ENCODE measurements around the gene RAX2. TPM values are rescaled to one million over a fixed set of nuclear protein-coding genes. Genes with fewer than 3 reads are reported as not detected.
"Not testable (repeated sequence)": the region's sequence is repeated elsewhere in the genome, so short reads cannot be mapped to it uniquely, and the experiment has no call there.

RAX2 gene
- polyA plus RNA-seq, 1 donor: not detected

DNA sequence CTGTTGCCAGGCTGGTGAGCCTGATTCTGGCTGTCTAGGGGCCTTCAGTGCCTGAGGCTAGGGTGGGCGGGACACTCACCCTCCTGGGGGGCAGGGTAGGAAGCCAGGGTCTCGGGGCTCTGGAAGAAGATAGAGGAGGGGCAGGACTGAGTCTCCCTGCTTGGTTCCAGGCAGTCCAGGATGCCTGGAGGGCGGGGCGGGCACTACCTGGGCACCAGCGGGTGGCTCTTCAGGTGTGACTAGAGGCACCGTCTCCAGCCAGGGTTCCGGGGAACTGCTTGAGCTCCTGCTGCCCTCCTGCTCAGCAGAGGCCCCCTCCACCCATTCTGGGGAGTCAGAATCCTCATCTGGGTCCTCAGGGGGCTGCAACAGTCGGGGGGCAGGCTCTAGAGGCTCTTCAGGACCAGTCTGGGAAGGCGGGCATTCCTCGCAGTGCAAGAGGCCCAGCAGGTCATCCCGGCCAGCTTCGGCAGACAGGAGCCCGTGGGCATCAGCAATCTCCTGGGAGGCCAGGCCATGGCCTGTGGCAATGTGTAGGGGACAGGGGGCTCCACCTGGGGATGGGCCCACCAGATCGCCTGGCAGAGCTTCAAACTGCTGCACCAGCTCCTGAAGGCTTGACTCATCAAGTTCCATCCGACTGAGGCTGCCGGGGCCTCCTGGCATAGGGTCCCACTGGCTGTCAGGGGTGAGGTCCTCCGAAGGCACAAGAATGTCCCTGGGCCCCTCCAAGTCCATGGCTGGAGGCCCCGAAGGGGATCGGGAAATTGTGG is 12.4 kb downstream of the RAX2 start:
- no peak for DNase-seq

DNA sequence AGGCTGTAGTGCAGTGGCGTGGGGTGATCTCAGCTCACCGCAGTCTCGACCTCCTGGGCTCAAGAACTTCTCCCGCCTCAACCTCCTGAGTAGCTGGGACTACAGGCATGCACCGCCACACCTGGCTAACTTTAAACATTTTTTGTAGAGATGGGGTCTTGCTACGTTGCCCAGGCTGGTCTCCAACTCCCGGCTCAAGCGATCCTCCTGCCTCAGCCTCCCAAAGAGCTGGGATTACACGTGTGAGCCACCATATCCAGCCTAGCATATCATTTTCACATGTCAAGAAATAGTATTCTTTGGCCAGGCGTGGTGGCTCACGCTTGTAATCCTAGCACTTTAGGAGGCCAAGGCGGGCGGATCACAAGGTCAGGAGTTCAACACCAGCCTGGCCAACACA is 13.7 kb downstream of the RAX2 start:
- DNase-seq: not testable (repeated sequence)

DNA sequence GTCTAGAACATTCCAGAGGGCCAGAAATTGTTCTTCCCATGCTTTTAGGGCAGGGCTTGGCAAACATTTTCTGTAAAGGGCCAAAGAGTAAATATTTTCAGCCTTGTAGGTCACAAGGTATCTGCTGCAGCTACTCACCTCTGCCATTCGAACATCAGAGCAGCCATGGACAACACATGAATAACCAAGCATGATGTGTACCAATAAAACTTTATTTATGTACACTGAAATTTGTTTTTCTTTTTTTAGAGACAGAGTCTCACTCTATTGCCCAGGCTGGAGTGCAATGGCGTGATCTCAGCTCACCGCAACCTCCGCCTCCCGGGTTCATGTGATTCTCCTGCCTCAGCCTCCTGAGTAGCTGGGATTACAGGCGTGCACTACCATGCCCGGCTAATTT is 14.3 kb downstream of the RAX2 start:
- not testable (repeated sequence) for DNase-seq

DNA sequence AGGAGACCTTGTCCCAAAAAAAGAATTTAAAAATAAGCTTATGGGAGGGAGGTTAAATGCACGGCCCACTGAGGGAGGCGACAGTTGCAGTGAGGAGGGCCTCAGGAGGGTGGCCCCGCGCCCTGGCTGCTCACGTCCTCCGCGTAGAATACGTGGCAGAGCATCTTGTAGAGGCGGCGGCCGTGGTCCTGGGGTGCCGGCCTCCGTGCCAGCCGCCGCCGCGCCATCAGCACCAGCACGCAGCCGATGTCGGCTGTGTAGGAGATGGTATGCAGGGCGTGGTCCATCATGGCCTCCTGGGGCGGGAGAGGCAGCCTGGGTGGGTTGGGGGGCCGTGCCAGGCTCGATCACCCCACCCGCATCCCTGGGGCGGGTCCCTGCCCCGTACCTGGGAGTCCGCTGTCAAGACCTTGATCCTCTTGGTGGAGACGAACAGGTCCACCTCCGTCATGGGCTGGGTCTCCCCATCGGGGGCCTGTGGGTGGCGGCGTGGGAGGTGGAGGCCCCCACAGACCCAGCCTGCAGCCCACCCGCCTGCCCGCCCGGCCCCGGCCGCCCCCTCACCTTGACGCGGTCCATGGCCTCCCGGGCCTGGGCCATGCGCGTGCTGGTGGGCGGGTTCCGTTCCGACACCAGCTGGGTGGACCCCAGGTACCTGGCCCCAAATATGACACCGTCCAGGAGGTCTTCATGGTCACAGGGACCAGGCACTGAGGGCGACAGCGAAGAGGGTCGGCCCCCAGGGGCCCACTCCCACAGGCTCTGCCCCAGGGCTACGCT is 18.2 kb downstream of the RAX2 start:
- no peak for DNase-seq

DNA sequence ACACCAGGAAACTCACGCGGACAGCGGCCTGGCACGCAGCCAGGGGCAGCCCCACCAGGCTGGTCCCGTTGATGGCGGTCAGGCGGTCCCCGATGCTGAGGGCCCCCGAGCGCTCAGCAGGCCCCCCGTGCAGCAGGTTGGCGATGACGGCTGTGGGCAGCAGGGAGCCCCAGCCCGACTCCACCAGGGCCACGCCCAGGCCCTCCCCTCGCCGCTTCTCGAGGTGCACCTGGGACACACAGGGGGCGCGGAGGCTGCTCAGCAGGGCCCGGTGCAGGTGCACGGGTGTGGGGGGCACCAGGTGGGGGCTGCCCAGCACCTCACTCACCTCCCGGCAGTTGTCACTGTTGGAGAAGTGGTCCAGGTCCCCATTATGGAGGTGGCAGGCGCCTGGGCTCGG is 19.5 kb downstream of the RAX2 start:
- DNase-seq: no peak

DNA sequence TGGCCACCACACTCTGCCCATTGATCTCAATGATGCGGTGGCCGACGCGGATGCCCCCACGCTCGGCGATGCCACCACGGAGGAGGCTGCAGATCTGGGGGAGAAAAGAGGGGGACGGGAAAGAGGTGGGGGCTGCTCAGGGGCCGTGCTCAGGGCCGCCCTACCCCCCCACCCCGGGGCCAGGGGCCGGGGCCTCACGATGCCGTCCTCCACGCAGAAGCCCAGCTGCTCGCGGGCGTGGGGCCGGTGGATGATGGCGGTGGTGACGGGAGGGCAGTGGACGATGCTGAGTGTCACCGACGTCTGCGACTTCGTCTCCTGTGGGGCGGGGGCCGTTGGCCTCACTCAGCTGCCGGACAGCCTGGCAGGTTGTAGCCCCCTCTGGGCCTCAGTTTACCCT is 20.8 kb downstream of the RAX2 start:
- DNase-seq: no peak

DNA sequence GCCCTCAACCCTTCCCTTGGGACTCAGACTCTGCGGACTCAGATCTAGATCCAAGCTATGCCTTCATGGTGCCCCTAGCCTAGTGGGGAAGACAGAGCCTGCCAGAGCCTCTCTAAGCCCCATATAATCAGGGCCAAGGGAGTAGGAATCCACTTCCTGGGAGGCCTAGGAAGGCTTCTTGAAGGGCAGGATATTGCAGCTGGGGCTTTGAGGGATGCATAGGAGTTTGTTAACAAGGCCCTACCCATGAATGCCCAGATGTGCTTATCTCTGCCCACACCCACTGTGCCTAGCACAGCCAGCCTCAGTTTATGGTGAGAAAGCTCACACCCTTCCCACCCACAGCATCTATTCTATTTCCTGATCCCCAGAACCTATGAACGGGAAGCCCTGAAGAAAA is 21.8 kb downstream of the RAX2 start:
- DNase-seq: no peak

DNA sequence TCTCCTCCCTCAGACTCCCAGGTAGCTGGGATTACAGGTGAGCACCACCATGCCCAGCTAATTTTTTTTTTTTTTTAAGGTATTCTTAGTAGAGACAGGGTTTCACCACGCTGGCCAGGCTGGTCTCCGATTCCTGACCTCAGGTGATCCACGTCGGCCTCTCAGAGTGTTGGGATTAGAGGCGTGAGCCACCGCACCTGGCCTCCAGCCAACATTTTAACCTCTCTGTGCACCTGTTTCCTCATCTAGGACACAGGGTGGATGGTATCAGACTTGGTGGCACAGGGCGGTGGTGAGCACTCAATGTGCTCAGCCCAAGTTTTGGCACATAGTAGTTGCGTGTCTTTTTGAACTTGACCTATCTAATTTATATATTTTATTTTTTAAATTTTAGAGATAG is 23.1 kb downstream of the RAX2 start:
- DNase-seq: no peak

DNA sequence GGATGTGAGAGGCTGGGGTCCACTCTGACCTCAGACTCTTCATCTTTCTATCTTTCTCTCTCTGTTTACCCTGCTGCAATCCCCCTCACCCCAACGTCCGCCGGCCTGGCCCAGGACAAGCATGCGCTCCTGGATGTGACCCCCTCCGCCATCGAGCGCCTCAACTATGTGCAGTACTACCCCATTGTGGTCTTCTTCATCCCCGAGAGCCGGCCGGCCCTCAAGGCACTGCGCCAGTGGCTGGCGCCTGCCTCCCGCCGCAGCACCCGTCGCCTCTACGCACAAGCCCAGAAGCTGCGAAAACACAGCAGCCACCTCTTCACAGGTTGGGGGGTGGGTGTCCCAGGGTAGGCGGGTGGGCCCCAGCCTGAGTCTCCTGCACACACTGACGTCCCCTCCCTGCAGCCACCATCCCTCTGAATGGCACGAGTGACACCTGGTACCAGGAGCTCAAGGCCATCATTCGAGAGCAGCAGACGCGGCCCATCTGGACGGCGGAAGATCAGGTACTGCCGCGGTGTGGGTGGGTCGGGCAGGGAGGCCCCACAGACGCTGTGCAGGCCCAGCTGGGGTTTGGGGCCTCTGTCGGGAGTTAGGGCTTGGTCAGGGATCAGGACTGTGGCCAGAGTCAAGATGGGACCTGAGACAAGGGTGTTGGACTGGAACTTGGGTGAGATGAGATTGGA is 25.5 kb downstream of the RAX2 start:
- no peak for DNase-seq

DNA sequence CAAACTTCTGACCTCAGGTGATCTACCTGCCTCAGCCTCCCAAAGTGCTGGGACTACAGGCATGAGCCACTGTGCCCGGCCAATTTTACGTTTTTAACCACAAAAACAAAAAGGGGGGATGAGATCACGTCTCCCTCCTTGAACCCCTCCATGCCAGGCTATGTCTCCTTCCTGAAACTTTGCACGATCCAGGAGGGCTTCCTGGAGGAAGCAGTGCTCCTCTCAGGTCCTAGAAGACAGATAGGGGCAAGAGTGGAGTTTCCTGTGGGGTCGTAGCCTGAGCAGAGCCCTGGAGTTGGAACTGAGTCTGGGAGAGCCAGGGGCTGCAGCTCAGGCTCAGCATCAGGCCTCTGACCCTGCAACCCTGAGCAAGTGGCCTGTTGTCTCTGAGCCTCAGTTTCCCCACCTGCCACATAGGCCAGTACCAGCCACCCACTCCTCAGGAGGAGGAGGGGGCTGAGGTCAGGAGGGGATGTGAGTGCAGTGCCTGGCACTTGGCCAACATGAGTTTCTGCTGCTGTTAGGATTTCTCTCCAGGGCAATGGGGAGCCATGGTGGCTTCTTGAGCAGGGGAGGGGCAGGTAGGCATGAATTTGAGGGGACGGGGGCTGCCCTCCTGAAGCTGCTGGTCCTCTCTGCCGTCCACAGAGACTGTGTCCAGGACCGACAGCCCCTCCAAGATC is 26.5 kb downstream of the RAX2 start:
- no peak for DNase-seq

DNA sequence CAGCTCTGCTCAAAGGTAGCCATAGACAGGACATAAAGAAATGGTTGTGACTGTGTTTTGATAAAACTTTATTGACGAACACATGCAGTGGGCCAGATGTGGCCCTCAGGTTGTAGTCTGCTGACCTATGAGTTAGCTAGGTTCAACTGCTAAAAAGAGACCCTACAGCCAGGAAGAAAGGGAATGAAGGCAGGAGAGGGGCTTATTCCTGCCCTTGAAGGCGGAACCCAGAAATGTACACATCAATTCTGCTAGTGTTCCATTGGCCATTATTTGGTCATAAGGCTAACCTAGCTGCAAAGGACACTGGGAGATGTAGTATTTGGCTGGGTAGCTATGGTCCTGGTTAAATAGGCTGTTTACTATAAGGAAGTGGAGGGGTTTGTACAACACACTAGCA is 28.5 kb downstream of the RAX2 start:
- no peak for DNase-seq

DNA sequence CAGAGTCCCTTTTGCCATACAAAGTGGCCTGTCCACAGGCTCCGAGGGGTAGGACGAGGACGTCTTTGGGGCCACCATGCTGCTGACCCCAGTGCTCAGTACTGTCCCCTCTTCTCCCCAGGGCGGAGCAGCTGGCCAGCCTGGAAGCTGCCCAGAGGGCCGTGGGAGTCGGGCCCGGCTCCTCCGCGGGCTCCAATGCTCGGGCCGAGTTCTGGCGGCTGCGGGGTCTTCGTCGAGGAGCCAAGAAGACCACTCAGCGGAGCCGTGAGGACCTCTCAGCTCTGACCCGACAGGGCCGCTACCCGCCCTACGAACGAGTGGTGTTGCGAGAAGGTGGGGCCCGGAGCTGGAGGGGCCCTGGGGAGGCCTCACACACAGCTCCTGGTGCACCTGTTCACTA is 31.6 kb downstream of the RAX2 start:
- no peak for DNase-seq

DNA sequence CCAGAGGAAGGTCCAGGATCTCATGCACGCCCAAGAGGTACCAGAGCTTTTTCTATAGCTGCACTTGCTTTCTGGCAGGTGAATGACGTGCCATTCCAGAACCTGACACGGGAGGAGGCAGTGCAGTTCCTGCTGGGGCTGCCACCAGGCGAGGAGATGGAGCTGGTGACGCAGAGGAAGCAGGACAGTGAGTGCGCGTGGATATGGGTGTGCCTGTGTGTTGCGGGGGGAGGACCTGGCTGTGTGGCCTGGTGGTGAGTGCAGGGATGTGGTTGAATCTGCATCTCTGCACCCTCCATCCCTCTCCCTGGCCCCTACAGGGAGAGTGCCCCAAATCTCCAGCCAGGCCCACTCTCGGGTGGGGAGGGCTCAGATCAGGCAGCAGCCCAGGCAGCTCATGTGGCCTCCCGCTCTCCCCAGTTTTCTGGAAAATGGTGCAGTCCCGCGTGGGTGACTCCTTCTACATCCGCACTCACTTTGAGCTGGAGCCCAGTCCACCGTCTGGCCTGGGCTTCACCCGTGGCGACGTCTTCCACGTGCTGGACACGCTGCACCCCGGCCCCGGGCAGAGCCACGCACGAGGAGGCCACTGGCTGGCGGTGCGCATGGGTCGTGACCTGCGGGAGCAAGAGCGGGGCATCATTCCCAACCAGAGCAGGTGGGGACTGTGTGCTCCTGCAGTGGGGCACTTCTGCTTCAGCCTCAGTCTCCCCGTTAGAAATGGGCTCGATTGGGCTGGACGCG is 33.4 kb downstream of the RAX2 start:
- DNase-seq: no peak

DNA sequence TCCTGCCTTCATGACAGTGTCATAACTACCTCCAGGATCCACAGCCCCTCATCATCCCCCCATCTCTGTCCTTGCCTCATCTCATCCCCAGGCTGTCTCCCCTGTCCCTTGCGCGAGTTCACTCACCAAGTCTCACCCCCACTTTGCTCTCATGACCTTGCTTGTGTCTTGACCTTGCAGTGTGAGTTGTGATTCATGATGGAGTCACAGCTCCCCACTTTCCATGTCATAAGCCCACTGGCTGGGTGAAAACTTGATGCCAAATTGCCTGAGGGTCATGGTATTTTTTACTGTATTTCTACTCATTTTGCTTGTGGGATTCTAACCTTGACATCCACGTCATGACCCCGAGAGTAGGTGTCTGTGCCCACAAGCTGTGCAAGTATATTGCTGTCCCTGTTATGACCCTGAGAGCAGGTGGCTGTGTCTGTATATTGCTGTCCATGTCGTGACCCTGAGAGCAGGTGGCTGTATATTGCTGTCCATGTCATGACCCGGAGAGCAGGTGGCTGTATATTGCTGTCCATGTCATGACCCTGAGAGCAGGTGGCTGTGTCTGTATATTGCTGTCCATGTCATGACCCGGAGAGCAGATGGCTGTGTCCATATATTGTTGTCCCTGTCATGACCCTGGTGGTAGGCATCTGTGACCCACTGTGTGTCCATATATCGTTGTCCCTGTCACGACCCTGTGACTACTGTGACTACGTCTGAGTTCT is 34.4 kb downstream of the RAX2 start:
- DNase-seq: no peak

DNA sequence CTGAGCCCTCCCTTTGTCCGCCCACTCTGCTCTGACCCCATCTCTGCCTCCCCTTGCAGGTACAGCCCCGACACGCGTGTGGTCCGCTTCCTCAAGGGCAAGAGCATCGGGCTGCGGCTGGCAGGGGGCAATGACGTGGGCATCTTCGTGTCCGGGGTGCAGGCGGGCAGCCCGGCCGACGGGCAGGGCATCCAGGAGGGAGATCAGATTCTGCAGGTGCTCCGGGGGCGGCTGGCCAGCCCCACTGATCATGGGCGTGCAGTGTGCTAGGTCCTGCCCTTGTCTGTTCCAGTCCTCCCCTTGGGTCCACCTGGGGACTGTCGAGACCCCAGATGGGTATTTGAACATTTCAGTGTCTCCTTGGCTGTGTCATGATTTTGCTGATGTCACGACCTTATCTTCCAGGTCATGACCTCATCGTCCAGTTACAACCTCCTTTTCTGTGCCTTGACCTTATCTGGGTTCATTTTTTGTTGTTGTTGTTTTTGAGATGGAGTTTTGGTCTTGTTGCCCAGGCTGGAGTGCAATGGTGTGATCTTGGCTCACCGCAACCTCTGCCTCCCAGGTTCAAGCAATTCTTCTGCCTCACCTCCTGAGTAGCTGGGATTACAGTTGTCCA is 35.8 kb downstream of the RAX2 start:
- no peak for DNase-seq

DNA sequence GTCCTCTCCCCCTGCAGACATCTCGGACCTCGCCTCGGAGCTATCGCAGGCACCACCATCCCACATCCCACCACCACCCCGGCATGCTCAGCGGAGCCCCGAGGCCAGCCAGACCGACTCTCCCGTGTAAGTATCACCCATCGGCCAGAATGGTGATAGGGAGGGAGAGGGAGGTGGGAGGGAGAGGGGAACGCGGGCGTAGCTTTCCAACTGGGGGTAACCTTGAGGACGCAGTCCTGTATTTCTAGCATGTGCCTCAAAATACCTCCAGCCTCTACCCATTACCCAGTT is 37.8 kb downstream of the RAX2 start:
- DNase-seq: no peak

DNA sequence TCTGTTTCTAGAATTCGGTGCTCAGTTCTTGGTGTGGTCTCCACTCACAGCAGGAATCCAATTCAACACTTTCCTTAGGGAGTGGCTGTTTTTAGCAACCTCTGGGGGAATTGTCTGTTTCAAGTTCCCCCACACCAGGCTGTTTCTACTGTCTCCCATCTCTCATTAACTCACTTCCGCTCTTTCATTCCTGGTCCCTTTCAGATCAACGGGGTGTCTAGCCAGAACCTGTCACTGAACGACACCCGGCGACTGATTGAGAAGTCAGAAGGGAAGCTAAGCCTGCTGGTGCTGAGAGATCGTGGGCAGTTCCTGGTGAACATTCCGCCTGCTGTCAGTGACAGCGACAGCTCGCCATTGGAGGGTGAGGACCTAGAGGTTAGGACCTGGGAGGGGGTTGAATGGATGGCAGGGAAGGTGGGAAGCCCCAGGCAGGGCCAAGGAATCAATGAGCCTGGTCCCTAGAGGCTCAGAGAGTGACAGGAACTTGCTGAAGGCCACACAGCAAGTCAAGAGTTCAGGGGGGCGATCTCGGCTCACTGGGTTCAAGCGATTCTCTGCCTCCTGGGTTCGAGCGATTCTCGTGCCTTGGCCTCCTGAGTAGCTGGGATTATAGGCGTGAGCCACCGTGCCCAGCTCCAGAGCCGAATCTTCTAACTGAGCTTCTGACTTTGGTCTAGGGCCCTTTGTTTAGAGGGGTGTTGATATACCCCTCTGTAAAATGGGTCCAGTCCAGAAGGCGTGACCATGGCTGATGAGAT is 38.3 kb downstream of the RAX2 start:
- no peak for DNase-seq

DNA sequence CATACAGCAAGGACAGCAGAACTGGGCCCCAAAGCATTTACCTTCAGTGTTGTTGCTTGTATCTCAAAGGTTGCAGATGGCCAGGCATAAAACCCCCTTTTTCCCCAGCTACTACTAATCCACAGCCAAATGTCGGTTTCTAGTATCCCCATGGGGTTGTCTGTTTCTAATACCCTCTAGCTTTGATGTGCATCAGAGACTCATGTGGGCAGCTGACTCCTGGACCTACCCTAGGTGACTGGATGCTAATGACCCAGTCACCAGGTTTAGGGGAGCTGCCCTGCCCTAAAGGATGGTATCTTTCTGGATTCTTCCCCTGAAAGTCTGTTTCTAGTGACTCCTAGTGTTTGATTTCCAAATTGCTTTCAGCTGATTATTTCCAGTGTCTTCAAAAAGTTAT is 39.9 kb downstream of the RAX2 start:
- no peak for DNase-seq

DNA sequence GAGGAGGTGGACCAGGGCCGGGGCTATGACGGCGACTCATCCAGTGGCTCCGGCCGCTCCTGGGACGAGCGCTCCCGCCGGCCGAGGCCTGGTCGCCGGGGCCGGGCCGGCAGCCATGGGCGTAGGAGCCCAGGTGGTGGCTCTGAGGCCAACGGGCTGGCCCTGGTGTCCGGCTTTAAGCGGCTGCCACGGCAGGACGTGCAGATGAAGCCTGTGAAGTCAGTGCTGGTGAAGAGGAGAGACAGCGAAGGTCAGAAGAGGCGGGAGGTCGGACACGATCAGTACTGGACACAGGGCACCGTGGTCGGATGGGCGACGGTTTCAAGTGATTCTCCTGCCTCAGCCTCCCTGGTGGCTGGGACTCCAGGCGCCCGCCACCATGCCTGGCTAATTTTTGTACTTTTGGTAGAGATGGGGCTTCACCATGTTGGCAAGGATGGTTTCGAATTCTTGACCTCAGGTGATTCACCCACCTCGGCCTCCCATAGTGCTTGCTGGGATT is 41.5 kb downstream of the RAX2 start:
- no peak for DNase-seq

DNA sequence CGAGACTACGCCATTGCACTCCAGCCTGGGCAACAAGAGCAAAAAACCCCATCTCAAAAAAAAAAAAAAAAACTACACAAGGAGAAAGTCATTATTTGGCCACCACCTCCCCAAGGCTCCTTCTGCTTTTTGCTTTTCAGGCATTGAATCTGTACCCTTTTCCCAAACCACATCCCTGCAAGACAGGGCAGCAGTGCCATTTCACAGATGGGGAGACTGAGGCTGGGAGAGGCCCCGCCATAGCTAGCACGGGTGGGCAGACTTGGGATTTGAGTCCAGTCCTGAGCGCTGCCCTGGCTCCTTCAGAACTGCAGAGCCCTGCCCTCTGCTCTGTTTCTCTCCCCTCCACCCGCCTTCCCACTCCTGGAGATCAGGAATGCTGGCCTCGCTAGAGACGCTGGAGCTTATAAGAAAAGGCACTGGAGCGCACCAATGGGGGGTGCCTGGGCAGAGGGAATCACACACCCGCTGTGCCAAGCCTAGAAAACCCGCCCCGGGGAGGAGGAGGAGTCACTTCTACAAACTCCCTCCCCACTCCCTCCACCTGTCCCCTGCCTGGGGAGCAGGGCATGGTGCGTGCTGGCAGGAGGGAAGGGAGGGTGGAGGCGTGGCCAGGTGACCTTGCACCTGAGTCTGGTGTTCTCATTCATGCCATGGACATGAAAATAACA is 46.3 kb downstream of the RAX2 start:
- no peak for DNase-seq
